ENCODE results near the gene ERMAP.

The ERMAP gene

GRCh38 chr1:42886046-42886739, 69.3 kb downstream of the ERMAP start:
- TF ChIP-seq MAX (IDR thresholded peaks at IDR 0.05) = no peak
- no peak for TF ChIP-seq REST (IDR thresholded peaks at IDR 0.05; ENCODE audit: low read depth)
- TF ChIP-seq CREB1 (IDR thresholded peaks at IDR 0.05; ENCODE audit: low read depth) = no peak
- no peak for TF ChIP-seq TAF1 (IDR thresholded peaks at IDR 0.05; ENCODE audit: low read depth)
- TF ChIP-seq EGR1 (IDR thresholded peaks at IDR 0.05) = no peak
- TF ChIP-seq FOXM1 (IDR thresholded peaks at IDR 0.05; ENCODE audit: borderline replicate concordance, low read depth) = no peak
- no peak for TF ChIP-seq USF1 (IDR thresholded peaks at IDR 0.05)
- no peak for TF ChIP-seq CEBPB (IDR thresholded peaks at IDR 0.05)
- TF ChIP-seq TEAD4 (IDR thresholded peaks at IDR 0.05) = no peak
- no peak for TF ChIP-seq ZBTB7A (IDR thresholded peaks at IDR 0.05; ENCODE audit: low read depth)
- TF ChIP-seq NFIC (IDR thresholded peaks at IDR 0.05) = no peak
- TF ChIP-seq TCF12 (IDR thresholded peaks at IDR 0.05; ENCODE audit: low read depth) = no peak
- TF ChIP-seq RAD21 (IDR thresholded peaks at IDR 0.05; ENCODE audit: low read depth) = no peak
- no peak for TF ChIP-seq YY1 (IDR thresholded peaks at IDR 0.05; ENCODE audit: low read depth)
- no peak for TF ChIP-seq EP300 (IDR thresholded peaks at IDR 0.05; ENCODE audit: borderline replicate concordance)

GRCh38 chr1:42886800-42887199, 69.9 kb downstream of the ERMAP start:
- TF ChIP-seq CREB1 (IDR thresholded peaks at IDR 0.05; ENCODE audit: low read depth) (no peak), EGR1 (IDR thresholded peaks at IDR 0.05) (no peak), TEAD4 (IDR thresholded peaks at IDR 0.05) (no peak), ZBTB7A (IDR thresholded peaks at IDR 0.05; ENCODE audit: low read depth) (no peak)

- TF ChIP-seq TAF1 (IDR thresholded peaks at IDR 0.05; ENCODE audit: low read depth) (no peak), REST (IDR thresholded peaks at IDR 0.05; ENCODE audit: low read depth) (no peak)
Measured at GRCh38 chr1:42887366-42887765, 70.4 kb downstream of the ERMAP start.

GRCh38 chr1:42888013-42888633, 71.2 kb downstream of the ERMAP start:
- TF ChIP-seq REST (IDR thresholded peaks at IDR 0.05; ENCODE audit: low read depth) (no peak), YY1 (IDR thresholded peaks at IDR 0.05; ENCODE audit: low read depth) (no peak), TAF1 (IDR thresholded peaks at IDR 0.05; ENCODE audit: low read depth) (no peak), CREB1 (IDR thresholded peaks at IDR 0.05; ENCODE audit: low read depth) (no peak), RAD21 (IDR thresholded peaks at IDR 0.05; ENCODE audit: low read depth) (no peak), NFIC (IDR thresholded peaks at IDR 0.05) (no peak), USF1 (IDR thresholded peaks at IDR 0.05) (no peak), EP300 (IDR thresholded peaks at IDR 0.05; ENCODE audit: borderline replicate concordance) (no peak), EGR1 (IDR thresholded peaks at IDR 0.05) (no peak), TCF12 (IDR thresholded peaks at IDR 0.05; ENCODE audit: low read depth) (no peak), TEAD4 (IDR thresholded peaks at IDR 0.05) (no peak), FOXM1 (IDR thresholded peaks at IDR 0.05; ENCODE audit: borderline replicate concordance, low read depth) (no peak), ZBTB7A (IDR thresholded peaks at IDR 0.05; ENCODE audit: low read depth) (no peak), MAX (IDR thresholded peaks at IDR 0.05) (no peak), CEBPB (IDR thresholded peaks at IDR 0.05) (no peak)

Measured in Ishikawa (cell line).